NK-92 treated with Interleukin-12 subunit alpha and Interleukin-12 subunit beta, amount 100 ng/mL, for 24 hours (cell line): ENCODE results near the gene ALG12.

Experiments used
- DNase-seq: peaks from one replicate; lab custom pipeline; 2025; lab: John Stamatoyannopoulos, UW

ALG12 gene

GRCh38 chr22:49887702-49888101 is 30.5 kb downstream of the ALG12 start:
- no peak for DNase-seq

- DNase-seq: no peak
Measured at GRCh38 chr22:49887064-49887451, 31.2 kb downstream of the ALG12 start.

- no peak for DNase-seq
Measured at GRCh38 chr22:49886346-49887063, 31.7 kb downstream of the ALG12 start.

- no peak for DNase-seq
Measured at GRCh38 chr22:49885881-49886280, 32.4 kb downstream of the ALG12 start.

GRCh38 chr22:49885281-49885680 is 33.0 kb downstream of the ALG12 start:
- no peak for DNase-seq

- DNase-seq: no peak
Measured at GRCh38 chr22:49884503-49885260, 33.6 kb downstream of the ALG12 start.

DNA sequence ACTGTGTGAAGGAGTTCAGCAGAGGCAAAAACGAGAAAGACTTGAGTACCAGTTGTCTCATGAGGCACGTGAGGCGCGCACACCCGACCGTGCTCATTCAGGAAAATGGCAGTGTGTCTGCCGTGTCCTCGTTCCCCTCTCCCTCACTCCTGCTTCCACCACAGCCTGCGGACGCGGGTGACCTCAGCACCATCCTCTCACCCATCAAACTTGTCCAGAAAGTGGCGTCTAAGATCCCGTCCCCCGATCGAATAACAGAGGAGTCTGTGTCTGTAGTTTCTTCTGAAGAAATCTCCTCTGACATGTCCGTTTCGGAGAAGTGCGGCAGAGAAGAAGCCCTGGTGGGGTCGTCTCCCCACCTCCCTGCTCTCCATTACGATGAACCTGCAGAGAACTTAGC is 34.2 kb downstream of the ALG12 start:
- no peak for DNase-seq

GRCh38 chr22:49883294-49883640 is 35.0 kb downstream of the ALG12 start:
- DNase-seq: no peak

DNA sequence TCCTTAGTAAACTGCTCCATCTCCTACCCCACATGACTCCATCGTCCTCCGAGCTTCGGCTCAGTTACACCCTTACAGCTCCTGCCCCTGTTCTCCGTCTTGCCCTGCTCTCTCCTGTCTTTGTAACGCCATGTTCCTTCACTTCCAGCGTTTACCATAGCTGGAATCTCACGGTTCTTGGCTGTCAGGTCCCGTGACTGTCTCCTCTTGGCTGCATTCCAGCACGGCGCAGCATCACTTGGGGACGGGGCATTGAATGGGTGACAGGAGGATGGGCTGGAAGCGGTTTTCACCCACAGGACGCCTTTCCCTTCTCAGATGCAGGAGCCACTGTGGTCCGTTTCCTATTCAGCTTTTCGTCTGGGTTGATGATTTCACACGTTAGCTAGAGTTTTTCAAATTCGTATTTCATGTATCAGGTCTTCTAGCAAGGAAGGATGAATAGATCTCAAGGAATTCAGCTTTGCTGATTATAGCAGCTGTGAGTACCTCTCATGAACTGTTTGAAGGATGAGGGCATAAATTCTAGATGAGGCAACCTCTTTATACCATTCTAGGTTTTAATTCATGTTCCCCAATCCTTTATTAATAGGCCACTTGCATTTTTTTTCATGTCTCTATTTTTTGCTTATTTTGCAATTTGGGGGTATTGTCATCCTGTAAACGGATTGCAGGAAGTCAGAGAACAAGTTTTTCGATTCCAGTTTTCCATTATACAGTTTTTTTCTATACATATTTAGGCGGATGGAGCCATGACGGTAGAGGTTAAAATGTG is 35.5 kb downstream of the ALG12 start:
- DNase-seq: no peak

GRCh38 chr22:49881856-49882255 is 36.4 kb downstream of the ALG12 start:
- DNase-seq: no peak

DNA sequence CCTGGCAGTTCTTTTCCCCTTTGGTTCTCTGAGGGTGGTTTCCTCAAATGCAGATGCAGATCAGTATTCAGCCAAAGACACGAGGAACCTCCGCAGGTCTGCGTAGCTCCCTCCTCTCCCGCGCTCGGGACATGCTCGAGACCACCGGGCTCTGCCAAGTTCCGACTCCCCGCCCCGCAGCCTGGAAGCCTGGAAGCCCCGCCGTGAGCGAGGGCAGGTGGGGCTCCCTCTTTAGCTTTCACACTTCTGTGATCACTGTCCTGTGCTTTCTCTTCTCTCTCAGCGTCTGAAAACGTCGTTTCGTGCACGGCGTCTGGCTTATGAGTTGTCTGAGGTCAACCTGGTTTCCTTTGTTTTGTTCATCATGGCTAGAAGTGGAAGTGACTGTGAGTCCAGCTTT is 38.0 kb downstream of the ALG12 start:
- DNase-seq: no peak

DNA sequence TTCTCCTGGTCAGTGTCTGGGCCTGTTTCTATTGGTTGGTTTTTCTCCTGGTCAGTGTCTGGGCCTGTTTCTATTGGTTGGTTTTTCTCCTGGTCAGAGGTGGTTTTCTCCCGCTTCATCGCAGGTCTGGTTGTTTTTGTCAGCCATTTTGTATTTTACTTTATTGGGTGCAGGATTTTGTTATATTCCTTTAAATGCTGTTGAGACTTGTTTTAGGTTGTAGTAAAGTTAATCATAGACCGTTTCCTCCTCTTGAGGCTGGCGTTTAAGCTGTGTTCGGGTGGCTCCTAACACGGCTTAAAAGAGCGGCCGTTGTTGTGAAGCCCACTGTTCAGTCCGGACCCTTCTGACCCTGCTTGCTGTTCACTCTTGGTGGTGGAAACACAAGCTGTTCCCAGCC is 38.4 kb downstream of the ALG12 start:
- no peak for DNase-seq

- no peak for DNase-seq
Measured at GRCh38 chr22:49878206-49878605, 40.0 kb downstream of the ALG12 start.

- DNase-seq: no peak
Measured at GRCh38 chr22:49877642-49878041, 40.6 kb downstream of the ALG12 start.

GRCh38 chr22:49873228-49873940 is 44.9 kb downstream of the ALG12 start:
- DNase-seq: no peak

DNA sequence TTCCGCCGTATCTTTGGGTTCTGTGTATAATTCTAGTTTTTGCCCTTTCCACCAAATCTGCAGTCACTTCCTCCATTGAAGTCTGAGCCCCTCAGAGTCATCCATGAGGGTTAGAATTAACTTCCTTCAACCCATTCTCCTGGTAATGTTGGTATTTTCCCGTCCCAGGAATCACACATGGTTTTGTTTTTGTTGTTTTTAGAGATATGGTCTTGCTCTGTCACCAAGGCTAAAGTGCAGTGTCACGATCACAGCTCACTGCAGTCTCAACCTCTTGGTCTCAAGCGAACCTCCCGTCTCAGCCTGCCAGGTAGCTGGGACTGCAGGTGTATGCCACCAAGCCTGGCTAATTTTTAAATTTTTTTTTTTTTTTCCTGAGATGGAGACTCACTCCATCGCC is 45.9 kb downstream of the ALG12 start:
- no peak for DNase-seq

- DNase-seq: no peak
Measured at GRCh38 chr22:49871482-49871881, 46.8 kb downstream of the ALG12 start.

DNA sequence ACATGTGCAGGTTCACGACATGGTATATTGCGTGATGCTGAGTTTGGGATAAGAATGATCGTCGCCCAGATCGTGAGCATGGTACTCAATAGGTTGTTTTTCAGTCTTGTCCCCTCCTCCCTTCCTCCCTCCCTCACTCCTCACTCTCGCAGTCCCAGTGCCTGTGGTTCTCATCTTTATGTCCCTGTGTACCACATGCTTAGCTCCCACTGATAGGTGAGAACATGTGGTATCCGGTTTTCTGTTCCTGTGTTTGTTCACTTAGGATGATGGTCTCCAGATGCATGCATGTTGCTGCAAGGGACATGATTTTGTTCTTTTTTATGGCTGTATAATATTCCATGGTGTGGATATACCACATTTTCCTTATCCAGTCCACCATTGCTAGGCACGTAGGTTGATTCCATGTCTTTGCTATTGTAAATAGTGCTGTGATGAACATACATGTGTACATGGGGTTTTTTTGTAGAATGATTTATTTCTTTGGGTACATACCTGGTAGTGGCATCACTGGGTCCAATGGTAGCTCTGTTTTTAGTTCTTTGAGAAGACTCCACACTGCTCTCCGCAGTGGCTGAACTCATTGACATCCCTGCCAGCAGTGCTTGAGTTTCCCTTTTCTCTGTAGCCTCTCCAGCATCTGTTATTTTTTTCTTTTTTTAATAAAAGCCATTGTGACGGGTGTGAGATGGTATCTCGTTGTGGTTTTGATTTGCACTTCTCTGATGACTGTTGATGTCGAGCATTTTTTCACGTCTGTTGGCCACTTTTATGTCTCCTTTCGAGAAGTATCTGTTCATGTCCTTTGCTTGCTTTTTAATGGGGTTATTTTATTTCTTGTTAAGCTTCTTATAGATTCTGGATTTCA is 48.2 kb downstream of the ALG12 start:
- DNase-seq: no peak

DNA sequence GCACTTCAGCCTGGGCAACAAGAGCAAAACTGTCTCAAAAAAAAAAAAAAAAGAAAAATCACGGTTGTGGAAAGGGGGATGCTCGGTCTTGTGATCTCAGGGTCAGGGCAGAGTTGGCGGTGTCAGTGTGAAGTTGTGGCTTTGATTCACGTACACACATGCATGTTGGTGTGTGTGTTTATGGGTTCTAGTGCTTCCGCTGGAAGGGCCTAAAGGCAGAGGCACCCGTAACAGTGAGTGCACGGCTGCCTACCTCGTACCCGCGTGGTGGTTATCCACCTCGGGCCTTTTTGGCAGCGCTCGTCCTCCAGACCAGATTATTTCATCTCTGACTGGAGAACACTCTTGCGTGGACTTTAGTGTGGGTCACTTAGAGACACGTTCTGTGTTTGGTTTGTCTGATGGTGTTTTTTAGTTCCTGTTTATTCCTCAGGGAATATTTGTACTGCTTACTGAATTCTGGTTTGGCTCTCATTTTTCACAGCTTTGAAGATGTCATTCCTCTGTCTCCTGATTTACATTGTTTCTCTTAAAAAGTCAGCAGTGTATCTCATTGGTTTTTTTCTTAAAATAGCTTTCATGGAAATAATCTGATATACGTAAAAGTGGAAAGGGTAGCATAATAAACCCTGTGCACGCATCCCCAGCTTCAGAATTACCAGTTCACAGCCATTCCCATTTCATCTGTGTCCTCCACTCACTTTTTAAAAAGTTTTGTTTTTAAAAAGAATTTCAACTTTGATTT is 49.0 kb downstream of the ALG12 start:
- DNase-seq: no peak
